HepG2 (cell line): ENCODE results near the gene MME.

ENCODE experiments used
- ARNTL ChIP-seq: sonication (generic); formaldehyde crosslinking; IDR thresholded peaks from 2 replicates; pipeline ENCODE4 v1.4.0; 2020; ENCODE audit warnings: mild to moderate bottlenecking, missing genetic modification reagents
- CBX1 ChIP-seq: IDR thresholded peaks from one replicate; pipeline ENCODE4 v1.6.1; 2016; ENCODE audit warnings: antibody characterized with exemption, low read depth
- CTCF ChIP-seq: sonication (generic); formaldehyde crosslinking; IDR thresholded peaks from 2 replicates; pipeline ENCODE4 v1.5.0; 2020; ENCODE audit warnings: mild to moderate bottlenecking, missing genetic modification reagents, moderate library complexity
- EZH2 ChIP-seq: conservative IDR thresholded peaks from 2 replicates; pipeline ENCODE4 v1.6.1; 2012; ENCODE audit warnings: mild to moderate bottlenecking, low read depth, low read length, moderate library complexity
- PHF20 ChIP-seq: sonication (generic); formaldehyde crosslinking; IDR thresholded peaks from 2 replicates; pipeline ENCODE4 v1.5.0; 2020; ENCODE audit warnings: mild to moderate bottlenecking, missing genetic modification reagents
- POLR2A ChIP-seq, 2 experiments: IDR thresholded peaks; 2 replicates each; pipeline ENCODE4 v1.6.1; 2011; ENCODE audit warnings: low read depth in 2 of 2, low read length in 2 of 2, mild to moderate bottlenecking in 1 of 2, moderate library complexity in 1 of 2; ENCODE audit not compliant: insufficient read depth in 1 of 2
- SNAI1 ChIP-seq: sonication (generic); formaldehyde crosslinking; IDR thresholded peaks from 2 replicates; pipeline ENCODE4 v1.5.0; 2020; ENCODE audit warnings: mild to moderate bottlenecking, missing genetic modification reagents, borderline replicate concordance
- ZNF619 ChIP-seq: sonication (generic); formaldehyde crosslinking; IDR thresholded peaks from 2 replicates; pipeline ENCODE4 v1.4.0; 2020; ENCODE audit warnings: mild to moderate bottlenecking, missing genetic modification reagents

DNA sequence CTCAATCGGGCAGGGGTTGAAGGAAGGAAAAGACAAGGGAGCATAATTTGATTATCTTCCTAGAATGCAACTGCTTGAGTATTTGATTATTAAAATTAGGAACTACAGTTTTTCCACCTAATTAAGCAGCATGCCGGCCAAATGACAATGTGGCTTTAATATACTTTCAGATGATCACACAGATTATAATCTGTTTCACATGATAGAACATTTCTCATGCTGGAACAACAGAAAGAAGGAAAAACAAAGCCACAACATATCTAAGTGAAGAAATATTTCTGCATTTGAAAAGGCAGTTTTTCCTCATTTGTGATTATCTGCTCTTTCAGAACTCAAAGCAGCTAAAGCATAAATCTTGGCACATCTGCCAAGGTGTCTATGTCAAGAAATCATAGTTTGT lies 130.6 kb downstream of the MME start:
- TF ChIP-seq CTCF (CRISPR knock-in tag): no peak
- TF ChIP-seq PHF20 (CRISPR knock-in tag): no peak
- TF ChIP-seq EZH2: no peak
- no peak for TF ChIP-seq ZNF619 (CRISPR knock-in tag)
- no peak for TF ChIP-seq ARNTL (CRISPR knock-in tag)
- TF ChIP-seq SNAI1 (CRISPR knock-in tag): no peak
- TF ChIP-seq POLR2A (IDR thresholded peaks at IDR 0.05; ENCODE audit: insufficient read depth in 1 of 2, low read depth in 2 of 2, low read length in 2 of 2): no peak
- TF ChIP-seq CBX1: no peak
